ENCODE measurements around the gene RNF112.

The RNF112 gene

DNA sequence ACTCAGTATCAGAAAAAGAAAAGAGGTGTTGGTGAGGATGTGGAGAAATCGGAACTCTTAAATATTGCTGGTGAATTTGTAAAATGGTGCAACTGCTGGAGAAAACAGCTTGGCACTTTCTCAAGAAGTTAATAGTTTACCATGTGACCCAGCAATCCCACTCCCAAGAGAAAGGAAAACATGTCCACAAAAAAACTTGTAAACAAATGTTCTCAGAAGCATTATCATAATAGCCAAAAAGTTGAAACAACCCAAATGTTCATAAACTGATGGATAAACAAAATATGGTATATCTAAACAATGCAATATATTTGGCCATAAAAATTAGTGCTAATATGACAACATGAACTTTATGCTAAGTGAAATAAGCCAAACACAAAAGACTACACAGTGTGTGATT, 35.3 kb upstream of the RNF112 start:
- no peak for DNase-seq

DNA sequence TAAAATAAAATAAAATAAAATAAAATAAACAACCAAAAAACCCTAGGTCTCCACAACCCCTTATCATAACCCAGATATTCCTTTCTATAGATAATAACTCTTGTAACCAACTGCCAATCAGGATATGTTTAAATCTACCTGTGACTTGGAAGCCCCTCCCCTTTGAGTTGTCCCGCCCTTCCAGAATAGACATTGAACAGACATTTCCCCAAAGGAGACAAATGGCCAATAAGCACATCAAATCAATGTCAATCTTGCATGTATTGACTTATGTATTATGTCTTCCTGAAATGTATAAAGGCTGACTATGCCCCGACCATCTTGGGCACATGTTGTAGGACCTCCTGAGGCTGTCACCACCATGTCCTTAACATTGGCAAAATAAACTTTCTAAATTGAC, 34.2 kb upstream of the RNF112 start:
- DNase-seq = no peak

DNA sequence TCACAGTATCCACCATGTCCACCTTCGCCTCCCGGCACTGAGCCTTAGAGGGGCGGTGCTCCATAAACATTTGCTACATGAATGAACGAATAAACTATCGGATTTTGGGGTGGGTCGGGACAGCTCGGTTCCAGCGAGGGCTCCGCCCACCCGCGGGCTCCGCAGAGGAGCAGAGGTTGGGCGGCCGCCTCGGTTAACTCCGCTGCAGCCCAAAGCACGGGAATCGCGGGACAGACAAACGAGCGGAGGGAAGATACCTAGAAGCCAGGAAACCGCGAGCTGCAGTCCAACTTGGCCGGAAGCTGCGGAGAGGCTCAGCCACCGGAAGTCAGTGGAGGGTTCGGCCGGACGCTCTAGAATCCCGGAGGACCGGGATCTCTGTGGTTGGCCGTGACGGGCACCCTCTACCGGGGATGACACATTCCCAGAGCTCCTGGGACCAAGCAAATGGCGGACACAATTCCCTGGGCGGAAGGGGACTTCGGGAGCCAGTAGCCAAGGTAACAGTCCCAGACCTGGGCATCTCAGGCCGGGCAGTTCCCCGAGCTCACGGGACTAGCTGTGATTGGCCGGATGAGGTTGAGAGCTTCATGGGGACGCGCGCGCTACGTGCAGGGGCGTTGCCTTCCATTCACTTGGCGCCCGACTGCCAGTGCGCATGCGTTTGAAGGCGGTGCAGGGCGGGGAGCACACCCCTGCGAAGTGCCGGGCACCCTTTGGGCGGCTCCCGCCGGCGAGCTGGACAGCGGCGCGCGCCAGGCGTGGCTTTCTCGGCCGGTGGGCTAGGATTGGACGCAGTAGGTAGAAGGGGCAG, 33.2 kb upstream of the RNF112 start:
- peak; percentile 97 for DNase-seq

DNA sequence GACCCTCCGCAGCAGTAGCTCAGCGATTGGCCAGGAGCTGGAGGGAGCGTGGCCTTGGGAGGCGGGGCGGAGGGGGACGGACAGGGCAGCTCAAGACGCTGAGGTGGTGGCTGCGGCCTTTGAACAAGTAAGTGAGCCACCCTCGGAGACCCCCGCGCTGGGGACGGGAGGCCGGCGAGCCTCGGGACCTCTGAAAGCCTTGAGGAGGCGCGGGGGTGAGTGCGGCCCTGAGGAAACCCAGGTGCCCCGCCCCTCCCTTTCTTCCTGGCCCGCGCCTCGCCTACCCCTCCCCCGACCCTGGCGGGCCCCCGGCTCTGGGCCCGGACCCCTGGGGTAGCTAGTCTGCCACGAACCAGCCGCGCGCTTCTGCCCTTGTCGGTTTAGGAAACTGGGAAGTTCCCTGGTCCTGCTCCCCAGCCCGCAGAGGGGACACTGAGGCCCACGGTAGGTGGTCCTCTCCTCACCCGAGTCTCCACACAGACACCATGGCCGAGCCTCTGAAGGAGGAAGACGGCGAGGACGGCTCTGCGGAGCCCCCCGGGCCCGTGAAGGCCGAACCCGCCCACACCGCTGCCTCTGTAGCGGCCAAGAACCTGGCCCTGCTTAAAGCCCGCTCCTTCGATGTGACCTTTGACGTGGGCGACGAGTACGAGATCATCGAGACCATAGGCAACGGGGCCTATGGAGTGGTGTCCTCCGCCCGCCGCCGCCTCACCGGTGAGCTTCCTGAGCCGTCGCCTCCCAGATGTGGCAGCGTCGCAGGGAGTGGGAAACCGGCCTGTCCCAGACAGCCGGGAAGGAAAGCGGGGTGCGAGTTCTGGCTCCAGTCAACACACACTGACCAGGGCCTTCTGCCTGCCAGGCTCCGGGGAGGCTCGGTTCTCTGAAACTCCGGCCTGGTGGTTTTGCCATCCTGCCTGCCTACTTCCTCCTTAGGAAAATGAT, 32.3 kb upstream of the RNF112 start, which contains the start of gene MAPK7:
Gene MAPK7, plus strand, starts transcription at position 83 of the 945 bp plus-strand sequence. Its CDS starts 403 bp downstream, at position 486.
- DNase-seq = no peak

DNA sequence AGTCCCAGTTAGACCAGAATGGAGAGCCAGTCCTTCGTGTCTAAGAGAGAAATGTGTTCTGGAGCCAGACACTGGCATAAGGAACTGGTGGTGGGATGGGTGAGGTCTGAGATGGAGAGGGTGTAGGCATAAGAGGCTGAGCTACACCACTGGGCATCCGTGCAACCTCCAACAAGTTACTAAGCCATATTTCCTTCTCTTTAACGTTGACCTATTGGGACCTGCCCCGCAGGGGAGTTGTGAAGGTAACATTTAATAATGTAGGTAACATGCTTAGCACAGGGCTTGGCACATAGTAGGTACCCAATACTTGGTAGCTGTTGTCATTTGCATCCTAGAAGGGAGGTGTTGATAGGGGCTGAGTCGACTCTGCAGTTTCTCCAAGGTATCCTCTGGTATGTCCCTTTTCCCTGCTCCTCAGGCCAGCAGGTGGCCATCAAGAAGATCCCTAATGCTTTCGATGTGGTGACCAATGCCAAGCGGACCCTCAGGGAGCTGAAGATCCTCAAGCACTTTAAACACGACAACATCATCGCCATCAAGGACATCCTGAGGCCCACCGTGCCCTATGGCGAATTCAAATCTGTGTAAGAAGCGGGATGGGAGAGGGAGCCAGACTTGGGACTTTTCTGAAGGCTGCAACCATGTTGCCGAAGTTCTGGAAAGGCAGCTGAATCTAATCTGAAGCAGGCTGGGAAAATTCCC, 31.5 kb upstream of the RNF112 start:
- no peak for DNase-seq

DNA sequence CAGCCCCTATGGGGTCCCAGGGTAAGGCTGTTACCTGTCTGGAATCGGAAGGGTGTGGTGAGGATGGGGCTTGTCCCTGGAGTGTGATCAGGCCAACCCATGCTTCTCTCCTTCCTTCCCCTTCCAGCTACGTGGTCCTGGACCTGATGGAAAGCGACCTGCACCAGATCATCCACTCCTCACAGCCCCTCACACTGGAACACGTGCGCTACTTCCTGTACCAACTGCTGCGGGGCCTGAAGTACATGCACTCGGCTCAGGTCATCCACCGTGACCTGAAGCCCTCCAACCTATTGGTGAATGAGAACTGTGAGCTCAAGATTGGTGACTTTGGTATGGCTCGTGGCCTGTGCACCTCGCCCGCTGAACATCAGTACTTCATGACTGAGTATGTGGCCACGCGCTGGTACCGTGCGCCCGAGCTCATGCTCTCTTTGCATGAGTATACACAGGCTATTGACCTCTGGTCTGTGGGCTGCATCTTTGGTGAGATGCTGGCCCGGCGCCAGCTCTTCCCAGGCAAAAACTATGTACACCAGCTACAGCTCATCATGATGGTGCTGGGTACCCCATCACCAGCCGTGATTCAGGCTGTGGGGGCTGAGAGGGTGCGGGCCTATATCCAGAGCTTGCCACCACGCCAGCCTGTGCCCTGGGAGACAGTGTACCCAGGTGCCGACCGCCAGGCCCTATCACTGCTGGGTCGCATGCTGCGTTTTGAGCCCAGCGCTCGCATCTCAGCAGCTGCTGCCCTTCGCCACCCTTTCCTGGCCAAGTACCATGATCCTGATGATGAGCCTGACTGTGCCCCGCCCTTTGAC, 30.3 kb upstream of the RNF112 start:
- DNase-seq = no peak

DNA sequence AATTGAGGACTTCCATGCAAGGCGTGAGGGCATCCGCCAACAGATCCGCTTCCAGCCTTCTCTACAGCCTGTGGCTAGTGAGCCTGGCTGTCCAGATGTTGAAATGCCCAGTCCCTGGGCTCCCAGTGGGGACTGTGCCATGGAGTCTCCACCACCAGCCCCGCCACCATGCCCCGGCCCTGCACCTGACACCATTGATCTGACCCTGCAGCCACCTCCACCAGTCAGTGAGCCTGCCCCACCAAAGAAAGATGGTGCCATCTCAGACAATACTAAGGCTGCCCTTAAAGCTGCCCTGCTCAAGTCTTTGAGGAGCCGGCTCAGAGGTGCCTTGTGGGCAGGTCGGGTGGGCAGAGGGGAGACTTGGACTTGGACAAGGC, 29.7 kb upstream of the RNF112 start:
- DNase-seq = no peak

DNA sequence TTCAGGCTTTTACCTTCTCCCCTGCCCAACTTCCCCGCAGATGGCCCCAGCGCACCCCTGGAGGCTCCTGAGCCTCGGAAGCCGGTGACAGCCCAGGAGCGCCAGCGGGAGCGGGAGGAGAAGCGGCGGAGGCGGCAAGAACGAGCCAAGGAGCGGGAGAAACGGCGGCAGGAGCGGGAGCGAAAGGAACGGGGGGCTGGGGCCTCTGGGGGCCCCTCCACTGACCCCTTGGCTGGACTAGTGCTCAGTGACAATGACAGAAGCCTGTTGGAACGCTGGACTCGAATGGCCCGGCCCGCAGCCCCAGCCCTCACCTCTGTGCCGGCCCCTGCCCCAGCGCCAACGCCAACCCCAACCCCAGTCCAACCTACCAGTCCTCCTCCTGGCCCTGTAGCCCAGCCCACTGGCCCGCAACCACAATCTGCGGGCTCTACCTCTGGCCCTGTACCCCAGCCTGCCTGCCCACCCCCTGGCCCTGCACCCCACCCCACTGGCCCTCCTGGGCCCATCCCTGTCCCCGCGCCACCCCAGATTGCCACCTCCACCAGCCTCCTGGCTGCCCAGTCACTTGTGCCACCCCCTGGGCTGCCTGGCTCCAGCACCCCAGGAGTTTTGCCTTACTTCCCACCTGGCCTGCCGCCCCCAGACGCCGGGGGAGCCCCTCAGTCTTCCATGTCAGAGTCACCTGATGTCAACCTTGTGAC, 29.1 kb upstream of the RNF112 start:
- DNase-seq = no peak

DNA sequence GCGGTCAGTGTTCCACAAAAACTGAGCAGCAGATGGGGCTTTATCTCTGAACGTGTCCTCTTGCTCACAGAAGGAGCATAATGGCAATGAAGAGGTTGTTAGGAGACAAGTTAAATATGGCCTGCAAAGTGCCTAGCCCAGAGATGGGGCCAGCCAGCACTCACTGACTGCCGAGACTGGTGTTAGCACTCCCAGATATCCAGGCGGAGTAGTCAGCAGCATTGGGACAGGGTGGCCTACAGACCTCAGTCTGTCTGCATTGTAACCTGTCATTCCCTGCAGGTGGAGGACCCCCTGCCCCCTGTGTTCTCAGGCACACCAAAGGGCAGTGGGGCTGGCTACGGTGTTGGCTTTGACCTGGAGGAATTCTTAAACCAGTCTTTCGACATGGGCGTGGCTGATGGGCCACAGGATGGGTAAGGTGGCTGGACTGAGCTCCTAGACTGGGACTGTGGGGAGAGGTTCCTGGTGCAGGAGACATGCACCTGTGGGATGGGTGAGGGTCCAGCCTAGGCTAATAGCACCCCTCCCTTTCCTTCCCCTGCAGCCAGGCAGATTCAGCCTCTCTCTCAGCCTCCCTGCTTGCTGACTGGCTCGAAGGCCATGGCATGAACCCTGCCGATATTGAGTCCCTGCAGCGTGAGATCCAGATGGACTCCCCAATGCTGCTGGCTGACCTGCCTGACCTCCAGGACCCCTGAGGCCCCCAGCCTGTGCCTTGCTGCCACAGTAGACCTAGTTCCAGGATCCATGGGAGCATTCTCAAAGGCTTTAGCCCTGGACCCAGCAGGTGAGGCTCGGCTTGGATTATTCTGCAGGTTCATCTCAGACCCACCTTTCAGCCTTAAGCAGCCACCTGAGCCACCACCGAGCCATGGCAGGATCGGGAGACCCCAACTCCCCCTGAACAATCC, 28.2 kb upstream of the RNF112 start:
- no peak for DNase-seq

DNA sequence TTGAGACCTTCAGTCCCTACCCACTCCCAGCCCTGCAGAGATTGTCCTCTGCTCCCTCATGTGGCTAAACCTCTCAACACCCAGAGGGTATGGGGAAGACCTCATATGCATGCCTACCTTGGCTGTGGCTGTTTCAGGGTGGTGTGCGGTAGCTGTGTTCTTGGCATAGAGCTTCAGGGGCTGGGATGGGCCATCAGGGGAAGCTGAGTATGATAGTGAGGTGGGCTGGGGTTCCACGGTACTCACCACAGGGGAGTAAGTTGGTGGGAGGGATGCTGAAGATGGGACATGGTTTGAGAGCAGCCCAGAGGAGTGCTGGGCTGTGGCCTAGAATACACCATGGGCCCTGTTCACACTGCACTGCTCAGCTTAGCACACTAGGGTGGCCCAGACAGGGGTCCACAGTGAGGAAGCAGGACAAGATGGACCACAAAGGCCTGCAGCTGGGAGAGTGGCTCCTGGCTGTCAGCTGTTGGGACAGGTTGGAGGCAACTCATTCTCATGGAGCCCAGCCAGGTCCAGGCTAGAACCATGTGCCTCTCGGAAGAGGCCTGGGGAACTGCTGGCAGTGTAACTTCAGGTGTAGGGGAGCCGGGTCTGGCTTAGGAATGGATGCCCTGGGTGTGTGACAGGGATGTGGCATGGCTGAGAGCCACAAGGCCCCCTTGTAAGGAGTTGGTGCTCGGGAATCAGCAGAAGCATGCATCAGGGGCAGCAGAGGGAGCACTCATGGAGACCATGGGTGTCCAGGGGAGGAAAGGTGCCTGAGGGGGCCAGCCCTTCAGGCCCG, 27.2 kb upstream of the RNF112 start:
- DNase-seq = no peak

DNA sequence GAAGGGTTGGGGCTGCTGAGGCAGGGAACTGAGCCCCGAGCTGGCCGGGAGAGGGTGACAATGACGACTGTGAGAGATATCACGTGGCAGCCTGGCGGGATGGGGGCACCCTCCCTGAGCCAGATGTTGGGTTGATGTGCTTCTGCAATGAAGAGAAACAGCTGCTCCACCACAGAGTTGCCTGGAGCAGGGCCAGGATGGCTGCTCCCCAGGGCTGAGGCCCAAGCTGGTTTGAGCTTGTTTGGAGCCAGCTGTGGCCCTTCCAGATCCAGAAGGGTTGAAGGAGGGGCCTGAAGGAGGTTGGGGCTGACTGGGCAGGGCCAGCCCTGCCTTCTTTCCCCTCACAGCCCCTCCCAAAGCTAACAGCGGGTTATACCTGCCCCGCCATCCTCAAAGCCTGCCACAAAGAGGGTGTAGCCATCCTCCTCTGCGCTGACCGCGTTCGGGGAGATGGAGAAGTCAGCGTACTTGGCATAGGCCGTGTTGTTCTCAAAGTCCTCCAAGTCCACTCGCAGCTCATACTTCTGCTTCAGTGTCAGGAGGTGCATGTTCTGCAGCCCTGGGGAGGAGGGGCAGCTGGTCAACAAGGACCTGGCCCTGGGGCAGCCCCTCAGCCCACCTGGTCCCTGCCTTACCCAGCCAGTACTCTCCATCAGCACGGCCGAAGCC, 26.2 kb upstream of the RNF112 start:
- DNase-seq = no peak

DNA sequence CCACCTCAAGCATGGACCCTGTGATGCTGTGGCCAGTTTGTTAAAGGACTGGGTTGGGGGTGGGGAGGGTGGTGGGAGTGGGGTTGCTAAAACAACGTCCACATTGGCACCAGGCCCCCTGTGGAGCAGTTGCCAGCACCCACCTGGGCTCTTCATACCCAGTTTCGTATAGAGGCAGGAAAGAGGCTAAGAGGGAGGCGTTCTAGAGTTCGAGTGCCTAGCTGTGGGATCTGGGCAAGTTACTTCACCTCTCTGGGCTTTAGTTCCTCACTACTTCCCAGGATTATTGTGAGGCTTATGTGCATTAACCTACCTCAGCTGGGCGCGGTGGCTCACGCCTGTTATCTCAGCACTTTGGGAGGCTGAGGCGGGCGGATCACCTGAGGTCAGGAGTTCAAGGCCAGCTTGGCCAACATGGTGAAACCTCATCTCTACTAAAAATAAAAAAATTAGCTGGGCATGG, 25.5 kb upstream of the RNF112 start:
- no peak for DNase-seq

DNA sequence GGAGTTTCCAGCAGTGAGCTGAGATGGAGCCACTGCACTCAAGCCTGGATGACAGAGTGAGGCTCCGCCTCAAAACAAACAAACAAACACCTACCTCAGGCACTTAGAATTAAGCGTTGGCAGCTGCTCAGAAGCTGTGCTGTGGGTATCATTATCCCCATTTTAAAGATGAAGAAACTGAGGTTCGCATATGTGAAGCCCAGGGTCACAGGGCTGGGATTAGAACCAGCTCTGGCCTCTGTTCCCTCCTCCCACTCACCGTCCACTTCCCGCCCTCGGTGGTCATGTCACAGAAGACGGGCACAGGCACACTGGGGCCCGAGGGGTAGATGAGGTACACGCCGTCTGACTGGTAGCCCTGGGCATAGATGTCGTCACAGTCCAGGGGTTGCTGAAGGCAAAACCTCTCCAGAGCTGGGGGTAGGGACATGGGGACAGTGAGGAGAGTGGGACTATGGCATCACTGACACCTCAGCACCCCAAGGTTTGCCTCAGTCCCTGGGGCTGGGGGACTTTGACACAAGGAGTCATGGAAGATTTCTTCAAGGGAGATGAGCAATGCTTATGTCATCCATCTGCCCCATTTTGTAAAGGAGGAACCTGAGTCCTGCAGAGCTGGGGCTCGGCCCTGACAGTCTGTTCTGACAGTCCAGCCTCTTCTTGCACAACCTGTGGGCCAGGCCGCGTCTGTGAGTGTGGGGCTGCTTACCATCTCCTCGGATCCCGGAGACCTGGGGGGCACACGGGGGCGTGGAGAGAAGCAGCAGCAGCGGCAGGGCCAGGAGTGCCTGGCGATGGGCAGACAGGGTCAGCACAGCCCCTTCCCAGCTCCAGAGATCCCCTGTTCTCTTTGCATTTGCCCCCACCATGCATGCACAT, 24.7 kb upstream of the RNF112 start:
- DNase-seq = no peak

DNA sequence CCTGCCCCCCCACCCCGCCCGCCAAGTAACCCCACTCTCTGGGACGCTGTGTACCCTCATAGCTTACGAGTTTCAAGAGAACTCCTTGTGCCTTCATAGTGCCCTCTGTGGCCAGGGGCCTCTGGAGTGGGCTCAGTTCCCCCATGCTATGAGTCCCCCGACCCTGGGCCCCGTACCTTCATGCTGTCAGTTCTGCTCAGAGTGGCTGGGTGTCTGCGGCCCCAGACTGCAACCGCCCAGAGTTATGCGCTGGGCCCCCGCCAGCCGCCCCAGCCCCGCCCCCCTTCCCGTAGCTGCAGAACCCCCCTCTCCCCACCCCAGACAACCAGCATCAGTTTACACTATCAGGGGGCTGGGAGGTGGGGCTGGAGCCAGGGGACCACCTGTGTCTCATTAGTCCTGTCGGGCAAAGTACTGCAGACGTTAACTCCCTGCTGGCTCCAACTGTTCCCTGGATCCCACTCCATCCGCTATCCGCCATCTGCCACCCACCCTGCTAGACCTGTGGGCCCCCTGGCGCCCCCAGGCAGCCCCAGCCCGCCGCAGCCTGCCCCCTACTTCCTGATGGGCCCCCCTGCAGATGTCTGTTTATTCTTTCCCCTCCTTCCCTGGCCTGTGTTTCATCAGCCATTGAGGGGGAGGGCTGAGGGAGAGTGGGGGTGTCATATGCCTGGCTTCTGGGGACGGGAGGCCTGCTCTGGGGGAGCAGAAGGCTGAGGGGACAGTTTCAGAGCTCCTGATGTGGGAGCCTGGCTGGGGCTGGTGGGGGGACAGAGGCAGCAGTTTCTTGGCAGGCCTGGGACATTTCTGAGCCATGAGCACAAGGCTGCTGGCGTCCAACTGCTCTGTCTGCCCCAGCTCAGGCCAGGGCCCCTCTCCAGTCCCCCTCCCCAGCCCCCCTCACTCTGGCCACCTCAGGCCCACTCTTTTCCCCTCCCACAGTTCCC, 23.8 kb upstream of the RNF112 start, which contains the start of gene MFAP4:
Gene MFAP4, minus strand, starts transcription at position 217 of the 947 bp plus-strand sequence. Its CDS starts 35 bp downstream, at position 182.
- DNase-seq = no peak

DNA sequence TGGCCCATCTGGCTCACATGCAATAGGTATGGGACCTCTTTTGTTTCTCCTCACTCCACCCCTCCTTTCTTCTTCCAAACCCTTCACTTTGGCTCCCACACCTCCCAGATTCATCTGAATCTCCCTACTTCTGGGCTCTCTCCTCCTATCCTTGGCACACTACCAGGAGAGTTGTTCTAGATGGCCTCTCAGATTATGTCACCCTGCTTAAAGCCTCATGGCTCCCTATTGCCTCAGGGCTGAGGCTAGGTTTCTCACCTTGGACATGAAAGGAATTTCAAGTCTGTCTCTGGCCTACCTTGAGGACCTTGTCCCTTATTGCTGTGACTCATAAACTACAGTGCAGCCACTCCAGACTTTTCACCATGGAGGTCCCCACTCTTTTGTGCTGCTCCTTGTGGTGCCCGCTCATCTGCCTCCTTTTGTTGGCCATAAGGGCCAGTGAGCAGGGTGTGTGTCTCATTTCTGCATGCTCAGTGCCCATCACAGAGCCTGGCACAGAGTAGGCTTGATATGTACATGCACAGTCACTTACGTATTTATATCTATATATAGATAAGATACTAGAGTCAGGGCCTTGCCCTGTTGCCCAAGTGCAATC, 23.0 kb upstream of the RNF112 start:
- no peak for DNase-seq

All from stimulated activated CD4-positive, alpha-beta T cell treated with anti-CD3 and anti-CD28 coated beads, Interleukin-15, amount 100 ng/mL, for 24 hours (primary cell).